Natural killer cell treated with Interleukin-12 subunit alpha and Interleukin-12 subunit beta and Interleukin-15 and Interleukin-18, amount 100 ng/mL, for 72 hours (primary cell): ENCODE measurements around the gene SND1. TPM values are rescaled to one million over a fixed set of nuclear protein-coding genes. Genes with fewer than 3 reads are reported as not detected.
A peak's percentile ranks its signal among the peaks of the same experiment; 100 is the strongest.

ENCODE experiments used
- ATAC-seq, 2 donors: fragments of 150-1000 bp; cut with Tn5 transposase in 1 of 2; sonication (Bioruptor Pico), chemical (Tn5 transposase) in 1 of 2; 2 replicates each; pipeline ENCODE4 v1.10.0; 2021
- DNase-seq: peaks from one replicate; pipeline ENCODE4 v3.0.0; 2022; ENCODE audit warnings: low spot score
- H3K27ac Mint-ChIP-seq, 2 donors: 1 replicate in 1 of 2; 2 replicates in 1 of 2; pipeline ENCODE4 v1.8.0; 2022; ENCODE audit warnings: mixed read lengths in 2 of 2, mild to moderate bottlenecking in 1 of 2, moderate library complexity in 1 of 2
- H3K27me3 Mint-ChIP-seq, 2 donors: 1 replicate in 1 of 2; 2 replicates in 1 of 2; pipeline ENCODE4 v1.8.0; 2022; ENCODE audit warnings: mixed read lengths in 2 of 2
- H3K36me3 Mint-ChIP-seq: one replicate; pipeline ENCODE4 v1.8.0; 2022; ENCODE audit warnings: mixed read lengths
- H3K4me1 Mint-ChIP-seq, 2 donors: 1 replicate in 1 of 2; 2 replicates in 1 of 2; pipeline ENCODE4 v1.8.0; 2022; ENCODE audit warnings: low read depth in 2 of 2, mixed read lengths in 2 of 2, mild to moderate bottlenecking in 1 of 2
- H3K4me3 Mint-ChIP-seq: one replicate; pipeline ENCODE4 v1.8.0; 2022; ENCODE audit warnings: mixed read lengths
- H3K9me3 Mint-ChIP-seq: 2 replicates; pipeline ENCODE4 v1.8.0; 2022; ENCODE audit warnings: mixed read lengths
- total RNA-seq, 2 donors: library from RNA; stranded (reverse); gene quantifications; one replicate each; pipeline ENCODE4 v1.2.3, GENCODE V29; 2022

The SND1 gene
- total RNA-seq, 2 donors from 2014 or later = 311 to 347 TPM

GRCh38 chr7:127844707-127845331 is 192.8 kb downstream of the SND1 start:
- H3K9me3 Mint-ChIP-seq = no peaks in the 10 kb centered on the region
- H3K4me1 Mint-ChIP-seq = peaks cover 29 to 30% of the 10 kb centered on the region in 2 donors
- peaks cover 21% of the 10 kb centered on the region for H3K36me3 Mint-ChIP-seq
- no peak overlapping the region for H3K27ac Mint-ChIP-seq
- no peak overlapping the region for H3K4me3 Mint-ChIP-seq
- DNase-seq (no peak), ATAC-seq (no peak)
- H3K27me3 Mint-ChIP-seq = no peaks in the 10 kb centered on the region

- peaks cover 28 to 34% of the 10 kb centered on the region in 2 donors for H3K4me1 Mint-ChIP-seq
- H3K27ac Mint-ChIP-seq = no peak overlapping the region
- no peak overlapping the region for H3K4me3 Mint-ChIP-seq
- H3K9me3 Mint-ChIP-seq = no peaks in the 10 kb centered on the region
- peaks cover 24% of the 10 kb centered on the region for H3K36me3 Mint-ChIP-seq
- no peaks in the 10 kb centered on the region for H3K27me3 Mint-ChIP-seq
- ATAC-seq (no peak), DNase-seq (no peak)
Observed at GRCh38 chr7:127845522-127846214, 193.7 kb downstream of the SND1 start.

- peaks cover 17 to 30% of the 10 kb centered on the region in 2 donors for H3K4me1 Mint-ChIP-seq
- no peak overlapping the region for H3K27ac Mint-ChIP-seq
- no peaks in the 10 kb centered on the region for H3K9me3 Mint-ChIP-seq
- no peak for DNase-seq
- H3K36me3 Mint-ChIP-seq = peaks cover 31% of the 10 kb centered on the region
- H3K27me3 Mint-ChIP-seq = no peaks in the 10 kb centered on the region
- H3K4me3 Mint-ChIP-seq = no peak overlapping the region
- no peak for ATAC-seq
Observed at GRCh38 chr7:127847641-127848040, 195.6 kb downstream of the SND1 start.

GRCh38 chr7:127848241-127848640 is 196.2 kb downstream of the SND1 start:
- DNase-seq = no peak
- Mint-ChIP-seq H3K4me1 (peaks cover 17 to 30% of the 10 kb centered on the region in 2 donors), H3K27me3 (no peaks in the 10 kb centered on the region), H3K27ac (no peak overlapping the region), H3K4me3 (no peak overlapping the region), H3K36me3 (peaks cover 31% of the 10 kb centered on the region), H3K9me3 (no peaks in the 10 kb centered on the region)
- ATAC-seq = no peak

GRCh38 chr7:127850195-127850594 is 198.2 kb downstream of the SND1 start:
- DNase-seq (no peak), ATAC-seq (peak in 1 of 2 donors; percentile 80)
- Mint-ChIP-seq H3K27me3 (no peaks in the 10 kb centered on the region), H3K4me1 (peaks cover 21 to 23% of the 10 kb centered on the region in 2 donors), H3K27ac (peak overlapping the region in 1 of 2 donors; percentile 54), H3K36me3 (peaks cover 22% of the 10 kb centered on the region), H3K9me3 (no peaks in the 10 kb centered on the region), H3K4me3 (peak overlapping the region; percentile 30)

- ATAC-seq (no peak), DNase-seq (no peak)
- Mint-ChIP-seq H3K36me3 (peaks cover 29% of the 10 kb centered on the region), H3K27me3 (peaks cover 0 to 2% of the 10 kb centered on the region in 2 donors), H3K9me3 (no peaks in the 10 kb centered on the region), H3K4me3 (no peak overlapping the region), H3K27ac (no peak overlapping the region), H3K4me1 (peaks cover 40 to 50% of the 10 kb centered on the region in 2 donors)
Observed at GRCh38 chr7:127854383-127854782, 202.4 kb downstream of the SND1 start.

- H3K27me3 Mint-ChIP-seq = peaks cover 0 to 2% of the 10 kb centered on the region in 2 donors
- no peak for ATAC-seq
- peaks cover 10% of the 10 kb centered on the region for H3K36me3 Mint-ChIP-seq
- no peak overlapping the region for H3K27ac Mint-ChIP-seq
- no peaks in the 10 kb centered on the region for H3K9me3 Mint-ChIP-seq
- H3K4me3 Mint-ChIP-seq = no peak overlapping the region
- no peak for DNase-seq
- H3K4me1 Mint-ChIP-seq = peaks cover 43 to 46% of the 10 kb centered on the region in 2 donors
Observed at GRCh38 chr7:127857464-127857841, 205.5 kb downstream of the SND1 start.

GRCh38 chr7:127858091-127858914 is 206.3 kb downstream of the SND1 start:
- Mint-ChIP-seq H3K27me3 (peaks cover 0 to 2% of the 10 kb centered on the region in 2 donors), H3K4me1 (peaks cover 43 to 46% of the 10 kb centered on the region in 2 donors), H3K9me3 (no peaks in the 10 kb centered on the region), H3K4me3 (peak overlapping the region; percentile 15), H3K36me3 (peaks cover 10% of the 10 kb centered on the region), H3K27ac (no peak overlapping the region)
- ATAC-seq = no peak
- DNase-seq = no peak

- Mint-ChIP-seq H3K9me3 (no peaks in the 10 kb centered on the region), H3K4me3 (no peak overlapping the region), H3K27ac (no peak overlapping the region), H3K4me1 (peaks cover 43 to 45% of the 10 kb centered on the region in 2 donors), H3K36me3 (peaks cover 10% of the 10 kb centered on the region), H3K27me3 (peaks cover 0 to 2% of the 10 kb centered on the region in 2 donors)
- ATAC-seq = no peak
- no peak for DNase-seq
Observed at GRCh38 chr7:127858915-127859189, 206.9 kb downstream of the SND1 start.

GRCh38 chr7:127859330-127859729 is 207.3 kb downstream of the SND1 start:
- Mint-ChIP-seq H3K36me3 (peaks cover 10% of the 10 kb centered on the region), H3K9me3 (no peaks in the 10 kb centered on the region), H3K27me3 (peaks cover 0 to 2% of the 10 kb centered on the region in 2 donors), H3K4me3 (no peak overlapping the region), H3K4me1 (peaks cover 42 to 45% of the 10 kb centered on the region in 2 donors), H3K27ac (no peak overlapping the region)
- ATAC-seq = no peak
- no peak for DNase-seq

GRCh38 chr7:127862525-127862924 is 210.5 kb downstream of the SND1 start:
- peaks cover 50 to 59% of the 10 kb centered on the region in 2 donors for H3K4me1 Mint-ChIP-seq
- peaks cover 0 to 2% of the 10 kb centered on the region in 2 donors for H3K27me3 Mint-ChIP-seq
- no peak overlapping the region for H3K27ac Mint-ChIP-seq
- H3K9me3 Mint-ChIP-seq = no peaks in the 10 kb centered on the region
- DNase-seq = no peak
- no peak overlapping the region for H3K4me3 Mint-ChIP-seq
- H3K36me3 Mint-ChIP-seq = peaks cover 12% of the 10 kb centered on the region
- no peak for ATAC-seq

- Mint-ChIP-seq H3K27me3 (peaks cover 0 to 2% of the 10 kb centered on the region in 2 donors), H3K27ac (no peak overlapping the region), H3K36me3 (peaks cover 13% of the 10 kb centered on the region), H3K4me1 (peaks cover 48 to 56% of the 10 kb centered on the region in 2 donors), H3K9me3 (no peaks in the 10 kb centered on the region), H3K4me3 (no peak overlapping the region)
- ATAC-seq = no peak
- DNase-seq = no peak
Observed at GRCh38 chr7:127863082-127863481, 211.1 kb downstream of the SND1 start.

- H3K27ac Mint-ChIP-seq = no peak overlapping the region
- DNase-seq (no peak), ATAC-seq (peak in 1 of 2 donors; percentile 49)
- peaks cover 36 to 46% of the 10 kb centered on the region in 2 donors for H3K4me1 Mint-ChIP-seq
- H3K36me3 Mint-ChIP-seq = peaks cover 13% of the 10 kb centered on the region
- no peak overlapping the region for H3K4me3 Mint-ChIP-seq
- H3K9me3 Mint-ChIP-seq = no peaks in the 10 kb centered on the region
- no peaks in the 10 kb centered on the region for H3K27me3 Mint-ChIP-seq
Observed at GRCh38 chr7:127865466-127865865, 213.5 kb downstream of the SND1 start.
